ENCODE results near the gene GTPBP2. TPM values are rescaled to one million over a fixed set of nuclear protein-coding genes. Genes with fewer than 3 reads are reported as not detected.

The GTPBP2 gene
- total and polyA plus RNA-seq, 2 of the 13 experiments (the other 11 are each of a cell fraction or from before 2014, with no cell fraction given), result 26.9 to 88.2 TPM

DNA sequence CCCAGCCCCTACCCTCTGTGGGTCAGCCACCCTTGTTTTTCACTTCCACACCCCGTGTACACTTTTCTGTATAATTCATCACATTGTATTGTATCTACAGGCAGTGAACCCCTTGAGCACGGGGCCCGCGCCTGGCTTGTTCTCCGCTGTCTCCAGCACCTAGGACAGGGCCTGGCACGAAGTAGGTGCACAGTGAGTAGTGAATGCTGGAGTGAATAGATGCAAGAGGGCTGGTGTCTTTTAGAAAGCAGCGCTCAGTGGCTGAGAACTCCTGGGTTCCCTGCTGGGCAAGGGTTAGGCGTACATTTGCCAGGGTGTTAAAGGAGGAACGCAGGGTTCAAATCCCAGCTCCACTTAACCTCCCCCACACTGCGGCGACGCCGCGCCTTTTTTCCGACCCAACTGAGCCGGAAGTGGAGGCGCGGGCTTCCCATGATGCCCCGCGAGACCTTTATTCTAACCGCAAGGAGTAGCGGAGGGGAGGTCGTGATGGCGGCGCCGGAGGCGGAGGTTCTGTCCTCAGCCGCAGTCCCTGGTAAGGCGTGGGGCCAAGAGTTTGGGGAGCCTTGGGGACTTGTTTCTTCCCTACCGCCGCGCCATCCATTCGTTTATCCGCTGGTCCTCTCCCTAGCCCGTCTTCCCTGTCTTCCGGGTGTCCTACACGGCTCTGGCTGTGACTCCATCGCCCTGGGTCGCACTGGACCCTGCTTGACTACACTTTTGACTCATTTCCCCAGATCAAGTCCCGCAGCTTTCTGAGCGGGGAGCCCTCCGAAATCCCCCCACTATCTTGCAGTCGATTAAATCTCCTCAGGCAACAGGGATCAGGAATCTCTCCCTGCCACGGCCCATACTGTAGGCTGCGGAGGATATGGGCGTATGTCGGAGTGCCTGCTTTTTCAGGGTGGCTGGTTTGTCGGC lies 6.6 kb upstream of the GTPBP2 start, which contains the start of gene MAD2L1BP (continued):
- TF ChIP-seq SNAPC4 (CRISPR knock-in tag; IDR thresholded peaks at IDR 0.05) (peak; percentile 85), GZF1 (CRISPR knock-in tag; IDR thresholded peaks at IDR 0.05) (no peak), MED8 (CRISPR knock-in tag; IDR thresholded peaks at IDR 0.05; ENCODE audit: insufficient replicate concordance) (peak; percentile 51), ZNF746 (CRISPR knock-in tag; IDR thresholded peaks at IDR 0.05) (peak; percentile 66), ZNF253 (CRISPR knock-in tag; IDR thresholded peaks at IDR 0.05; ENCODE audit: borderline replicate concordance) (no peak), EP300 (IDR thresholded peaks at IDR 0.05; ENCODE audit: low read depth in 2 of 2, low read length in 2 of 2) (peak in 1 of 2 experiments; percentile 67; a peak in 2 of 4 replicates), EP300 (CRISPR knock-in tag; IDR thresholded peaks at IDR 0.05; ENCODE audit: borderline replicate concordance) (peak; percentile 15; the same call in 1 of the 2 replicates), ZFP37 (CRISPR knock-in tag; IDR thresholded peaks at IDR 0.05; ENCODE audit: borderline replicate concordance) (0 out of 2 replicates have a peak, but pooled peaks have one; percentile 48), ZNF503 (CRISPR knock-in tag; IDR thresholded peaks at IDR 0.05) (no peak), HNRNPUL1 (IDR thresholded peaks at IDR 0.05; ENCODE audit: low read depth, low read length) (no peak), ZBTB8A (CRISPR knock-in tag; IDR thresholded peaks at IDR 0.05; ENCODE audit: borderline replicate concordance, low read depth) (no peak), NFRKB (IDR thresholded peaks at IDR 0.05) (no peak), HNF1A (IDR thresholded peaks at IDR 0.05; ENCODE audit: low read depth) (0 out of 2 replicates have a peak, but pooled peaks have one; percentile 15), HNF1A (CRISPR knock-in tag; IDR thresholded peaks at IDR 0.05; ENCODE audit: borderline replicate concordance) (peak; percentile 34; the same call in 1 of the 2 replicates), THAP11 (CRISPR knock-in tag; IDR thresholded peaks at IDR 0.05) (peak; percentile 94), HMG20A (CRISPR knock-in tag; IDR thresholded peaks at IDR 0.05; ENCODE audit: borderline replicate concordance) (peak; percentile 29; the same call in 1 of the 2 replicates), ZNF136 (CRISPR knock-in tag; IDR thresholded peaks at IDR 0.05; ENCODE audit: low read depth) (0 out of 2 replicates have a peak, but pooled peaks have one; percentile 31)
